ENCODE measurements around the gene SYT9. TPM values are rescaled to one million over a fixed set of nuclear protein-coding genes. Genes with fewer than 3 reads are reported as not detected.

SYT9 gene
- total and polyA plus RNA-seq, 12 donors, result 0.01 to 0.66 (median 0.32) TPM; not detected in 3

DNA sequence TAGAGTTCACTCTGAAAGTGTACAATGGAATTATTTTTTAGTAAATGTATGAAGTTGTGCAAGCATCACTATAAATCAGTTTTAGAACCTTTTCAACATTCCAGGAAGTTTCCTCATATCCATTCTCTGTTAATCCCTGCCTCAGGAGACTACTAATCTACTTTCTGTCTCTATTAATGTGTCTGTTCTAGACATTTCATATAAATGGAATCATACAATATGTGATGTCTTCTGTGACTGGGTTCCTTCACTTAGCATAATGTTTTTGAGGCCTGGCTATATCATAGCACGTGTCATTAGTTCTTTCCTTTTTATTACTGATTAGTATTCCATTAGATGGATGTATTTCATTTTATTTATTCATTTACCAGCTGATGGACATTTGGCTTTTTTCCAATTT lies 17.1 kb downstream of the SYT9 start:
- DNase-seq (no peak), ATAC-seq (no peak)
- no peaks in the 10 kb centered on the region for H3K36me3 ChIP-seq
- H3K27me3 ChIP-seq, result no peaks in the 10 kb centered on the region
- no peaks in the 10 kb centered on the region for H3K4me1 ChIP-seq
- H3K27ac ChIP-seq, result no peak overlapping the region
- WGBS, 2 donors, result 52 to 58% methylated on average over 1 of the region's 1 CpG
- no peak overlapping the region for H3K4me3 ChIP-seq
- intact Hi-C loops (cut with DNase I), result no loop called here
- TF ChIP-seq, protein P1, sequence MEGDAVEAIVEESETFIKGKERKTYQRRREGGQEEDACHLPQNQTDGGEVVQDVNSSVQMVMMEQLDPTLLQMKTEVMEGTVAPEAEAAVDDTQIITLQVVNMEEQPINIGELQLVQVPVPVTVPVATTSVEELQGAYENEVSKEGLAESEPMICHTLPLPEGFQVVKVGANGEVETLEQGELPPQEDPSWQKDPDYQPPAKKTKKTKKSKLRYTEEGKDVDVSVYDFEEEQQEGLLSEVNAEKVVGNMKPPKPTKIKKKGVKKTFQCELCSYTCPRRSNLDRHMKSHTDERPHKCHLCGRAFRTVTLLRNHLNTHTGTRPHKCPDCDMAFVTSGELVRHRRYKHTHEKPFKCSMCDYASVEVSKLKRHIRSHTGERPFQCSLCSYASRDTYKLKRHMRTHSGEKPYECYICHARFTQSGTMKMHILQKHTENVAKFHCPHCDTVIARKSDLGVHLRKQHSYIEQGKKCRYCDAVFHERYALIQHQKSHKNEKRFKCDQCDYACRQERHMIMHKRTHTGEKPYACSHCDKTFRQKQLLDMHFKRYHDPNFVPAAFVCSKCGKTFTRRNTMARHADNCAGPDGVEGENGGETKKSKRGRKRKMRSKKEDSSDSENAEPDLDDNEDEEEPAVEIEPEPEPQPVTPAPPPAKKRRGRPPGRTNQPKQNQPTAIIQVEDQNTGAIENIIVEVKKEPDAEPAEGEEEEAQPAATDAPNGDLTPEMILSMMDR (IDR thresholded peaks at IDR 0.05), result no peak
- peaks cover 0 to 2% (median 0%) of the 10 kb centered on the region in 11 donors for H3K9me3 ChIP-seq

DNA sequence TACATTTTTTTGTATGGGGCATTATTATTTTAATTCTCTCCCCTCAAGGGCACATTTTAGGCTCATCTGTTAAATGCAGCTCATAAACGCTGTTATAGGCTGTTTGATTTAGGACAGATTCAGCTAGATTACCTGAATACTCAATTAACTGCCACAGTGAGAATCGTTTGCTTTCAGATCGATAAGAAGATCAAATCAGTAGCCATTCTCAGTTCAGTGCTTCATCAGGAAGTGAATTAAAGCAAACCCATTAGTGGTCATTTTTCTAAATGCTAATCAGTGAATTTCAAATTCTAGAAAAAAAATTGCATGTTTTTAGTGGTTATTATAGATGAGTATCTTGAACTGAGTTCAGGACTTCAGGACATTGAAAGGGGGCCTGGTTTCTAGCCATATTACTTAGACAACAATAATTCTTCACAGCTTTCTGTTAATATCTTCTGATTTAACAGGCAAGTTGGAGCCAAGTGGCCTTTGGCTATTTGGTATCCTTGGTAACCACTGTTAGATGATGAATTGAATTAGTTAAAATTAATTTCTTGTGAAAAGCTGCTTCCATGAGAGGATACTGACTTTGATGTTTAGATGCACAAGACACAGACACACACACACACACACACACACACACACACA lies 18.6 kb downstream of the SYT9 start:
- H3K4me1 ChIP-seq, result no peaks in the 10 kb centered on the region
- WGBS, 2 donors, result 63 to 82% methylated on average over 3 of the region's 3 CpGs
- no peak overlapping the region for H3K4me3 ChIP-seq
- intact Hi-C loops (cut with DNase I), result no loop called here
- H3K27me3 ChIP-seq, result no peaks in the 10 kb centered on the region
- no peak for ATAC-seq
- DNase-seq, result no peak
- no peaks in the 10 kb centered on the region for H3K36me3 ChIP-seq
- H3K9me3 ChIP-seq, result peaks cover 0 to 2% (median 0%) of the 10 kb centered on the region in 11 donors
- no peak overlapping the region for H3K27ac ChIP-seq
- TF ChIP-seq, protein P1 (IDR thresholded peaks at IDR 0.05), result no peak

DNA sequence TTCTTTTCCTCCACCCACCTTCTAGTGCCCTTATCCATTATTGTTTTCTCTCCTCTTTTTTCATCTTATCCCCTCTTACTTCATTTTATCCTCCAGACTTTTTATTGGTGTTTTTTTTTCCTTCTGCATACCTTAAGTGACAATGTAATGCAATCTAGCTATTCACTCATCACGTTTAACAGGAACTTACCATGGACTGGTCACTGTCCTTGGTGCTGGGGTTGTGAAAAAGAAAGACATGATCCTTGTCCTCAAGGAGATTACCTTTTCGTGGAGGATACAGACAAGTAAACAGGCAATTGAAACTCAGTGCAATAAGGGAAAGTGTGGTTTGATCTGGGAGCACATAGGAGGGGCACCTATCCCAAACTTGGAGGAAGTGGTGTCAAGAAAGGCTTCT lies 20.7 kb downstream of the SYT9 start:
- Histone ChIP-seq H3K9me3 (peaks cover 0 to 2% (median 0%) of the 10 kb centered on the region in 11 donors), H3K27ac (no peak overlapping the region), H3K27me3 (no peaks in the 10 kb centered on the region), H3K4me1 (no peaks in the 10 kb centered on the region), H3K4me3 (no peak overlapping the region), H3K36me3 (no peaks in the 10 kb centered on the region)
- intact Hi-C loops (cut with DNase I), result no loop called here
- 46 to 63% methylated on average over 2 of the region's 2 CpGs for WGBS, 2 donors
- no peak for ATAC-seq
- no peak for DNase-seq
- TF ChIP-seq, protein P1 (IDR thresholded peaks at IDR 0.05), result no peak

DNA sequence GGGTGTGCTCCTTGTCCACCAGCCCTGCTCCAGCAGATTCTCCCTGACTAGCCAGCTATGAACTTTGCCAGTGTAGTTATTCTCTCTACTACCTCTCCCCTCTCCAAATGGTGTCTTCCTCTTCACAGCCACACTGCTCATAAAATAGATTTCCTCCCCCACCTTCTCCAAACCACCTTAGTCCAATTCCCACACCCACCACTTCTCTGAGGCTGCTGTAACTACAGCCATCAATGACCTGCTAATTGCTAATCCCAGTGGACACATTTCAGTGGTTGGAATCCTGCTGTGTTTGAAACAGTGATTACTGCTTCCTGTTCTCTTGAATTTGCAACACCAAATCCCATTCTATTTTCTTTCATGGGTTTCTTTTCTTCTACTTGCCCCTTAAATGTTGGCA lies 23.4 kb downstream of the SYT9 start:
- no peaks in the 10 kb centered on the region for H3K9me3 ChIP-seq
- TF ChIP-seq, protein P1 (IDR thresholded peaks at IDR 0.05), result no peak
- no peaks in the 10 kb centered on the region for H3K36me3 ChIP-seq
- DNase-seq, result no peak
- H3K4me3 ChIP-seq, result no peak overlapping the region
- H3K4me1 ChIP-seq, result no peaks in the 10 kb centered on the region
- peaks cover 0 to 5% (median 0%) of the 10 kb centered on the region in 7 donors for H3K27me3 ChIP-seq
- no peak for ATAC-seq
- H3K27ac ChIP-seq, result no peak overlapping the region
- intact Hi-C loops (cut with DNase I), result no loop called here
